HUDEP-2 (cell line): ENCODE results near the gene AXL.
A peak's percentile ranks its signal among the peaks of the same experiment; 100 is the strongest.

ENCODE experiments used
- DNase-seq, 76 experiments: peaks; one replicate each; lab custom pipeline; 2025; ENCODE audit not compliant: unreplicated experiment in 76 of 76; lab: John Stamatoyannopoulos, UW

Gene AXL

DNA sequence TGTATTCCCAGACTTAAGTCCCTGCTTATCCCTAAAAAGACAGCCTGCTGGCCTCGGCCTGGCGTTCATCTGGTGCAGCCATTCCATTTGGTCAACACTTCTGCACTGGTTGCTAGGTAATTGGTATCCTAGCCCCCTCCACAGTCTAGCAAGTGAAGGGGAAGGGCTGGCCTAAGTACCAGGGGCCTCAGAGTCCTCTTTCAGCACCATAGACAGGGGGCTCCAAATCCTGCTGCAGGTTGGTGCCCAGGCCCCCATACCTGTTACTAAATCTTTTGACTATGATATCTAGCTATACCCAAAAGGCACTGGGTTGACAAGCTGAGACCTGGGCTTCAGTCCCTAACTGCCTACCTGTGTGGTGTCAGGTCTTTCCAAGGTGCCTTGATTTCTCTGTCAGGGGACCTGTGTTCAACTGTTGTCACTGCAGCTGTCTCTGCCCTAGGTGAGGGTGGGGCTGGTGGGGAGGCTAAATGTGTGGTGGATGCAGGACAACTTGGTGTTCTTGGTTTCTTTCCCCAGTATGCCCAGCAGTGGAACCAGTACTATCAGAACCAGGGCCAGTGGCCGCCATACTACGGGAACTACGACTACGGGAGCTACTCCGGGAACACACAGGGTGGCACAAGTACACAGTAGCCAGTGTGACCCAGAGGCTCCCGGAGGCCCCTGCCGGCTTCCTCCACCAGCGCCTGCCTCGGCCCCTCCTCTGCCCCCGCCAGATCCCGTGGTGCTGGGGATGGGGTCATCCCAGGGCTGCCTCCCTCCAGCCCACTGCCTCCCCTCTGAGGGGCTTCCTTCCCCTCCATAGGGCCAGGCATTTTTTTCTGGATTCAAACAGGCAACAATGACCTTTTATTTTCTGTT is 87.1 kb downstream of the AXL start:
- DNase-seq, result no peak

GRCh38 chr19:41307090-41307875 is 88.3 kb downstream of the AXL start:
- no peak for DNase-seq

DNA sequence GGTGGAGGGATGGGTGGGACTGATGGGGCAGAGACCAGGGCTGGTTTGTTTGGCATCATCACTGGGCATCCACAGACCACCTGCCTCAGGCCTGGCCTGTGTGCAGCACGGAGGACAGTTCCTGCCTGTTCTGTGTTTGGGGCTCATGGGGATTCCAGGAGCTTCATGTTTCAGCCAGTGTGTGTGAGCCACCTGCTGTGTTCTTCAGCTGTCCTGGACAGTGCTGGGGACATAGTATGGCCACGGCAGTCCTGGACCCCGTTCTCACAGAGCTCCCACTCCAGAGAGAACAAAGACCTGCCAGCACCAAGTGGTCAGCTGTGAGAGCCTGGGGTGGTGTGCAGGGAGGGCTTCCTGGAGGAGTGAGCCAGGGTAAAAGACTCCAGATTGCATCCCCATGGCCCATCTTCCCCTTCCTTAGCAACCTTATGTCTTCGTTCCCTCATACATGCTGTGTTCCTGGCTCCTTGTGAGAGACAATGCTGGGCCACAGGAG is 89.0 kb downstream of the AXL start:
- peak in 1 of 76 experiments; percentile 38 for DNase-seq

- DNase-seq, result peak in 74 of 76 experiments; percentile 29 to 97 (median 79)
These were observed 89.6 kb downstream of the AXL start for GRCh38 chr19:41308450-41309179.

GRCh38 chr19:41309180-41310032 is 90.4 kb downstream of the AXL start:
- peak in 11 of 76 experiments; percentile 13 to 73 (median 40) for DNase-seq

- peak in 75 of 76 experiments; percentile 38 to 98 (median 86) for DNase-seq
These were observed 91.2 kb downstream of the AXL start, which contains the start of gene CCDC97 for GRCh38 chr19:41310033-41310831. CCDC97 (plus strand) TSS chr19:41310172; CDS start chr19:41310311, 139 bp downstream.

DNA sequence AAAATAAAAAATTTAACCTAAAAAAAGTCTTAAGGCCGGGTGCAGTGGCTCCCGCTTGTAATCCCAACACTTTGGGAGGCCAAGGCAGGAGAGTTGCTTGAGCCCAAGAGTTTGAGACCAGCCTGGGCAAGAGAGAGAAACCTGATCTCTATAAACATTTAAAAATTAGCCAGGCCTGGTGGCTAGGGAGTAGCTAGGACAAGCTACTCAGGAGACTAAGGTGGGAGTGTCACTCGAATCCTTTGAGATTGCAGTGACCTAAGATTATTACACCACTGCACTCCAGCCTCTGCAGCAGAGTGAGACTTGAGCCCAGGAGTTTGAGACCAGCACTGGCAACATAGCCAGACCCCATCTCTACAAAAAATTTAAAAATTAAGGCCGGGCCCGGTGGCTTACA is 92.0 kb downstream of the AXL start:
- DNase-seq, result no peak
